HG03108 (cell line): ENCODE data around the gene DMD.

Source experiments
- ATAC-seq: cut with Tn5 transposase; IDR thresholded peaks from one replicate; pipeline ENCODE4 v1.9.1; 2021; ENCODE audit warnings: moderate library complexity; ENCODE audit not compliant: unreplicated experiment

DMD gene

GRCh38 chrX:33045245-33045644 lies 166.1 kb downstream of the DMD start:
- no peak for ATAC-seq

GRCh38 chrX:33041141-33041540 lies 170.2 kb downstream of the DMD start:
- no peak for ATAC-seq

- no peak for ATAC-seq
Observed at GRCh38 chrX:33032700-33033099, 178.6 kb downstream of the DMD start.

- ATAC-seq = no peak
Observed at GRCh38 chrX:33014949-33015348, 196.4 kb downstream of the DMD start.

- ATAC-seq = no peak
Observed at GRCh38 chrX:33014086-33014485, 197.3 kb downstream of the DMD start.

- no peak for ATAC-seq
Observed at GRCh38 chrX:33001107-33001506, 210.2 kb downstream of the DMD start.

GRCh38 chrX:32998776-32999175 lies 212.6 kb downstream of the DMD start:
- ATAC-seq = no peak

GRCh38 chrX:32995427-32995826 lies 215.9 kb downstream of the DMD start:
- no peak for ATAC-seq

- no peak for ATAC-seq
Observed at GRCh38 chrX:32987142-32987541, 224.2 kb downstream of the DMD start.

GRCh38 chrX:32985544-32985943 lies 225.8 kb downstream of the DMD start:
- no peak for ATAC-seq

- ATAC-seq = no peak
Observed at GRCh38 chrX:32966821-32967355, 244.5 kb downstream of the DMD start.

- no peak for ATAC-seq
Observed at GRCh38 chrX:32954125-32954524, 257.2 kb downstream of the DMD start.

- no peak for ATAC-seq
Observed at GRCh38 chrX:32948130-32948529, 263.2 kb downstream of the DMD start.

- no peak for ATAC-seq
Observed at GRCh38 chrX:32937043-32937442, 274.3 kb downstream of the DMD start.

- ATAC-seq = no peak
Observed at GRCh38 chrX:32933548-32933947, 277.8 kb downstream of the DMD start.

GRCh38 chrX:32929040-32929439 lies 282.3 kb downstream of the DMD start:
- no peak for ATAC-seq

GRCh38 chrX:32896088-32896487 lies 315.3 kb downstream of the DMD start:
- no peak for ATAC-seq

GRCh38 chrX:32894679-32895078 lies 316.7 kb downstream of the DMD start:
- ATAC-seq = no peak

GRCh38 chrX:32893751-32894150 lies 317.6 kb downstream of the DMD start:
- ATAC-seq = no peak

- ATAC-seq = no peak
Observed at GRCh38 chrX:32877592-32877991, 333.8 kb downstream of the DMD start.

- ATAC-seq = no peak
Observed at GRCh38 chrX:32874839-32875238, 336.5 kb downstream of the DMD start.

GRCh38 chrX:32873786-32874185 lies 337.6 kb downstream of the DMD start:
- ATAC-seq = no peak

- ATAC-seq = no peak
Observed at GRCh38 chrX:32871636-32872035, 339.7 kb downstream of the DMD start.

GRCh38 chrX:32868524-32868895 lies 342.8 kb downstream of the DMD start:
- no peak for ATAC-seq
